GM12801 (cell line): ENCODE results near the gene C1QTNF12.

Experiments used
- TF ChIP-seq, protein P1 (sequence below): IDR thresholded peaks from one replicate; pipeline ENCODE4 v1.5.1; 2011; ENCODE audit warnings: control low read depth; ENCODE audit not compliant: insufficient read length; ENCODE audit errors: extremely low read depth

C1QTNF12 gene

GRCh38 chr1:1230656-1231399 lies 15.7 kb downstream of the C1QTNF12 start:
- TF ChIP-seq, protein P1, sequence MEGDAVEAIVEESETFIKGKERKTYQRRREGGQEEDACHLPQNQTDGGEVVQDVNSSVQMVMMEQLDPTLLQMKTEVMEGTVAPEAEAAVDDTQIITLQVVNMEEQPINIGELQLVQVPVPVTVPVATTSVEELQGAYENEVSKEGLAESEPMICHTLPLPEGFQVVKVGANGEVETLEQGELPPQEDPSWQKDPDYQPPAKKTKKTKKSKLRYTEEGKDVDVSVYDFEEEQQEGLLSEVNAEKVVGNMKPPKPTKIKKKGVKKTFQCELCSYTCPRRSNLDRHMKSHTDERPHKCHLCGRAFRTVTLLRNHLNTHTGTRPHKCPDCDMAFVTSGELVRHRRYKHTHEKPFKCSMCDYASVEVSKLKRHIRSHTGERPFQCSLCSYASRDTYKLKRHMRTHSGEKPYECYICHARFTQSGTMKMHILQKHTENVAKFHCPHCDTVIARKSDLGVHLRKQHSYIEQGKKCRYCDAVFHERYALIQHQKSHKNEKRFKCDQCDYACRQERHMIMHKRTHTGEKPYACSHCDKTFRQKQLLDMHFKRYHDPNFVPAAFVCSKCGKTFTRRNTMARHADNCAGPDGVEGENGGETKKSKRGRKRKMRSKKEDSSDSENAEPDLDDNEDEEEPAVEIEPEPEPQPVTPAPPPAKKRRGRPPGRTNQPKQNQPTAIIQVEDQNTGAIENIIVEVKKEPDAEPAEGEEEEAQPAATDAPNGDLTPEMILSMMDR = no peak

GRCh38 chr1:1229770-1230169 lies 16.8 kb downstream of the C1QTNF12 start:
- TF ChIP-seq, protein P1 = no peak

GRCh38 chr1:1228596-1229321 lies 17.8 kb downstream of the C1QTNF12 start:
- TF ChIP-seq, protein P1 = no peak

- TF ChIP-seq, protein P1 = no peak
These were observed 18.3 kb downstream of the C1QTNF12 start for GRCh38 chr1:1228187-1228586.

GRCh38 chr1:1227386-1227785 lies 19.1 kb downstream of the C1QTNF12 start:
- TF ChIP-seq, protein P1 = no peak

- TF ChIP-seq, protein P1 = no peak
These were observed 19.8 kb downstream of the C1QTNF12 start for GRCh38 chr1:1226566-1227362.

DNA sequence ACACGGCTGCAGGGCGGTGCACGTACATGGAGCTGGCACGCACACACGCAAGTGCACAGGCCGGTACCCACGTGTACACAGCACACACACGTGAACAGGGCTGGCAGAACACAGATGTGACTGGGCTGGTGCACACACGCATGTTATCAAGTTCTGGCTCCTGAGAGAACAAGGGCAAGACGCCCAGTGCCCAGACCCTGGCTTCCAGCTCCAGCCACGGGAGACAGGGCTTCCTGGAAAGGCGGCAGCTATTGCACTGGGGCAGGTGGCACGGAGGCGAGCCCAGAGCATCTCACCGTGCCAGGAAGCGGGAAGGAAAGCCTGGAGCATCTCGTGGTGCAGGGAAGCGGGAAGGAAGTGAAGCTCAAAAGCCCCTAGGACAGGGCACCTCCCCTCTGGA lies 20.6 kb downstream of the C1QTNF12 start:
- TF ChIP-seq, protein P1 = no peak
